ENCODE measurements around the gene GPHN. TPM values are rescaled to one million over a fixed set of nuclear protein-coding genes. Genes with fewer than 3 reads are reported as not detected.
"Not testable (repeated sequence)": the region's sequence is repeated elsewhere in the genome, so short reads cannot be mapped to it uniquely, and the experiment has no call there.

GPHN gene
- total RNA-seq, 4 donors from 2014 or later: 9.1 to 21.1 (median 15.9) TPM

DNA sequence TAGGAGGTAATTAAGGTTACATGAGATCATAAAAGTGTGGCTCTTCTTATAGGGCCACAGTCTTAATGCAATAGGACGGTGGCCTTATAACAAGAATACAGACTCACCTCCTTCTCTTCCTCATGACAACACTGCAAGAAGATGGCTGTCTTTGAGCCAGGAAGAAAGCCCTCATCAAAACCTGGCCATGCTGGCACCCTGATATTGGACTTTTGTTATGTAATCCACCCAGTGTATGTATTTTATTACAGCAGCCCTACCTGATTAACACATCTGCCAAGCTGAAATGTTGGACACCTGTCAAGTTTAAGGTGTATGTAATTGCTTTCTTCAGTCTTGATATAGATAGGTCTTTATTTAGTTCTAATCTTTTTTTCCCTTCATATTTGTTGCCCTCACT lies 217.0 kb downstream of the GPHN start:
- Histone ChIP-seq H3K4me1 (no peaks in the 10 kb centered on the region), H3K36me3 (peaks cover 0 to 4% (median 0%) of the 10 kb centered on the region in 4 donors), H3K4me3 (no peak overlapping the region), H3K9me3 (no peaks in the 10 kb centered on the region), H3K27ac (replicated peaks in 1 of 4) (no peak overlapping the region), H3K27me3 (no peaks in the 10 kb centered on the region)
- TF ChIP-seq POLR2A (IDR thresholded peaks at IDR 0.05; ENCODE audit: low read depth) (no peak), EP300 (IDR thresholded peaks at IDR 0.05) (no peak), POLR2AphosphoS5 (IDR thresholded peaks at IDR 0.05) (no peak)
- TF ChIP-seq, protein P1, sequence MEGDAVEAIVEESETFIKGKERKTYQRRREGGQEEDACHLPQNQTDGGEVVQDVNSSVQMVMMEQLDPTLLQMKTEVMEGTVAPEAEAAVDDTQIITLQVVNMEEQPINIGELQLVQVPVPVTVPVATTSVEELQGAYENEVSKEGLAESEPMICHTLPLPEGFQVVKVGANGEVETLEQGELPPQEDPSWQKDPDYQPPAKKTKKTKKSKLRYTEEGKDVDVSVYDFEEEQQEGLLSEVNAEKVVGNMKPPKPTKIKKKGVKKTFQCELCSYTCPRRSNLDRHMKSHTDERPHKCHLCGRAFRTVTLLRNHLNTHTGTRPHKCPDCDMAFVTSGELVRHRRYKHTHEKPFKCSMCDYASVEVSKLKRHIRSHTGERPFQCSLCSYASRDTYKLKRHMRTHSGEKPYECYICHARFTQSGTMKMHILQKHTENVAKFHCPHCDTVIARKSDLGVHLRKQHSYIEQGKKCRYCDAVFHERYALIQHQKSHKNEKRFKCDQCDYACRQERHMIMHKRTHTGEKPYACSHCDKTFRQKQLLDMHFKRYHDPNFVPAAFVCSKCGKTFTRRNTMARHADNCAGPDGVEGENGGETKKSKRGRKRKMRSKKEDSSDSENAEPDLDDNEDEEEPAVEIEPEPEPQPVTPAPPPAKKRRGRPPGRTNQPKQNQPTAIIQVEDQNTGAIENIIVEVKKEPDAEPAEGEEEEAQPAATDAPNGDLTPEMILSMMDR (IDR thresholded peaks at IDR 0.05): no peak
- WGBS: 88% methylated on average over 1 of the region's 1 CpG
- intact Hi-C loops (cut with DNase I): no loop called here
- DNase-seq (ENCODE audit: extremely low spot score): no peak

DNA sequence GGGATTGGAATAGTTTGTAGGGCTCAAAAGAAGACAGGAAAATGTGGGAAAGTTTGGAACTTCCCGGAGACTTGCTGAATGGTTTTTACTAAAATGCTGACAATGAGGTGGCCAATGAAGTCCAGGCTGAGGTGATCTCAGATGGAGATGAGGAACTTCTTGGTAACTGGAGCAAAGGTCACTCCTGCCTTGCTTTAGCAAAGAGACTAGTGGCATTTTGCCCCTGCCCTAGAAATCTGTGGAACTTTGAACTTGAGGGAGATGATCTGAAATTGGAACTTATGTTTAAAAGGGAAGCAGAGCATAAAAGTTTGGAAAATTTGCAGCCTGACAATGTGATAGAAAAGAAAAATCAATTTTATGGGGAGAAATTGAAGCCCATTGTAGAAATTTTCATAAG lies 223.4 kb downstream of the GPHN start:
- H3K4me1 ChIP-seq; H3K4me3 ChIP-seq; H3K27me3 ChIP-seq; DNase-seq (ENCODE audit: extremely low spot score); H3K27ac ChIP-seq (replicated peaks in 1 of 4); H3K36me3 ChIP-seq; H3K9me3 ChIP-seq; intact Hi-C loops (cut with DNase I): not testable (repeated sequence)
- WGBS: 55% methylated on average over 1 of the region's 1 CpG

DNA sequence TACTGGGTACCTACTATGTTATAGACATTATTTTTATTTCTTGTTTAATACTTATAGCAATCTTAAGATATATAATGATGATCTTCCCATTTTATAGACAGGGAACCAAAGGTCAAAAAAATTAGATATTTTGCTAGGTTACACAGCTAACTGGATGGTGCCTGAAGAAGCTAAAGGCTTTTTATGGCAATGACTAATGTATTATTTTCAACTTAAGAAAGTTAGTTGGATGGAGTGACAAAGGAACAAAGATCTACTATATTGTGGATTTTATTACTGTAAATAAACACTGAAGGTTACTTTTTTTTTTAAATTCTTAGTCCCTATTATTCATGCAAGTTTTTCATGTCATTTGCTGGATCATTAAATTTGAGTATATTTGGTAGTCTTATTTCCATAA lies 227.9 kb downstream of the GPHN start:
- no peak for DNase-seq (ENCODE audit: extremely low spot score)
- peaks cover 0 to 8% (median 0%) of the 10 kb centered on the region in 4 donors for H3K4me1 ChIP-seq
- no peak overlapping the region for H3K27ac ChIP-seq (replicated peaks in 1 of 4)
- H3K27me3 ChIP-seq: no peaks in the 10 kb centered on the region
- TF ChIP-seq POLR2A (IDR thresholded peaks at IDR 0.05; ENCODE audit: low read depth) (no peak), POLR2AphosphoS5 (IDR thresholded peaks at IDR 0.05) (no peak), EP300 (IDR thresholded peaks at IDR 0.05) (no peak)
- TF ChIP-seq, protein P1 (IDR thresholded peaks at IDR 0.05): no peak
- H3K4me3 ChIP-seq: no peak overlapping the region
- intact Hi-C loops (cut with DNase I): no loop called here
- peaks cover 0 to 7% (median 0%) of the 10 kb centered on the region in 4 donors for H3K9me3 ChIP-seq
- no peaks in the 10 kb centered on the region for H3K36me3 ChIP-seq

DNA sequence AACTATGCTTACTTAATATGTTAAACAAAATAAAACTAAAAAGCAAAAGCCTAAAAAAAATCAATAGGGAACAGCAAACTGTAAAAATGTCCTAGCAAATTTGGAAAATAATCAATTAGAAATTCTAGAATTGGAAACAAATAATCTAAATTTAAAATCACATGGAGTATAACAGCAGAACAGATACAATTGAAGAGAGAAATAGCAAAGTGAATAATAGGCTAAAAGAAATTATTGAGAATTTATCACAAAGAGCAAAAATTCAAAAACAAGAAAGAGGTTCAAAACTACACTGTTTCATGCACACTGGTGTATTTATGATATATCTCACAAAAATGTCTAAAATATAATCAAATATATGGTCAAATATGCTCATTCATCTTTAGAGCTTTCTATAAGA lies 231.9 kb downstream of the GPHN start:
- no peak for TF ChIP-seq POLR2AphosphoS5 (IDR thresholded peaks at IDR 0.05)
- TF ChIP-seq EP300 (IDR thresholded peaks at IDR 0.05): no peak
- TF ChIP-seq POLR2A (IDR thresholded peaks at IDR 0.05; ENCODE audit: low read depth): no peak
- TF ChIP-seq, protein P1 (IDR thresholded peaks at IDR 0.05): no peak
- intact Hi-C loops (cut with DNase I): no loop called here
- no peak for DNase-seq (ENCODE audit: extremely low spot score)

DNA sequence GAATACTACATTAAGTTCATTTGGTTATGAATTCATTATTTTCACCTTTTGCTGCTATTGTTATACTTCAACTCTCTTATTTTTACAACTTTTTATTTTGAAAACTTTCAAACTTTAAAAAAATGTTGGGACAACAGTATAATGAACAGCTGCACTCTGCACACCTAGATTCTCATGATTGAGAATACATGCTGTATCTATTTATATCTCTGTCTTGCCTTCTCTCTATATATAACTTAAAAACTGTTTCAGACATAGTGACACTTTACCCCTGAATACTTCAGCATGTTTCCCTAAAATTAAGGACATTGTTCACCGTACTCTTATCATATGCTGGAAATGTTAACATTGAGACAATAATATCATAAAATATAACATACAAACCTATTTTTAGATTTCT lies 237.1 kb downstream of the GPHN start:
- no peaks in the 10 kb centered on the region for H3K27me3 ChIP-seq
- H3K4me3 ChIP-seq: no peak overlapping the region
- no peak for DNase-seq (ENCODE audit: extremely low spot score)
- H3K27ac ChIP-seq (replicated peaks in 1 of 4): no peak overlapping the region
- peaks cover 0 to 11% (median 3%) of the 10 kb centered on the region in 4 donors for H3K4me1 ChIP-seq
- H3K36me3 ChIP-seq: no peaks in the 10 kb centered on the region
- WGBS: 94% methylated on average over 1 of the region's 1 CpG
- TF ChIP-seq POLR2A (IDR thresholded peaks at IDR 0.05; ENCODE audit: low read depth): no peak
- TF ChIP-seq POLR2AphosphoS5 (IDR thresholded peaks at IDR 0.05): no peak
- TF ChIP-seq EP300 (IDR thresholded peaks at IDR 0.05): no peak
- TF ChIP-seq, protein P1 (IDR thresholded peaks at IDR 0.05): no peak
- intact Hi-C loops (cut with DNase I): no loop called here
- H3K9me3 ChIP-seq: no peaks in the 10 kb centered on the region

More for the DNA sequence above, 231.9 kb downstream of the GPHN start:
- Histone ChIP-seq H3K27ac (replicated peaks in 1 of 4) (no peak overlapping the region), H3K4me3 (no peak overlapping the region), H3K27me3 (no peaks in the 10 kb centered on the region), H3K9me3 (peaks cover 0 to 7% (median 0%) of the 10 kb centered on the region in 4 donors), H3K36me3 (no peaks in the 10 kb centered on the region), H3K4me1 (peaks cover 0 to 8% (median 0%) of the 10 kb centered on the region in 4 donors)

Measured in esophagus muscularis mucosa (tissue), 4 donors.